Ishikawa (cell line): ENCODE results near the gene PRPF8.

Source experiments
- CEBPB ChIP-seq: IDR thresholded peaks from 2 replicates; pipeline ENCODE4 v1.6.1; 2012
- CREB1 ChIP-seq: IDR thresholded peaks from 2 replicates; pipeline ENCODE4 v1.6.1; 2012; ENCODE audit warnings: low read depth
- EGR1 ChIP-seq: IDR thresholded peaks from 2 replicates; pipeline ENCODE4 v1.6.1; 2012
- EP300 ChIP-seq: IDR thresholded peaks from 2 replicates; pipeline ENCODE4 v1.6.1; 2012; ENCODE audit warnings: borderline replicate concordance
- FOXM1 ChIP-seq: IDR thresholded peaks from 2 replicates; pipeline ENCODE4 v1.6.1; 2012; ENCODE audit warnings: low read depth, borderline replicate concordance
- NFIC ChIP-seq: IDR thresholded peaks from 2 replicates; pipeline ENCODE4 v1.6.1; 2012
- RAD21 ChIP-seq: IDR thresholded peaks from 2 replicates; pipeline ENCODE4 v1.6.1; 2012; ENCODE audit warnings: low read depth
- TAF1 ChIP-seq: IDR thresholded peaks from 2 replicates; pipeline ENCODE4 v1.6.1; 2012; ENCODE audit warnings: low read depth, mild to moderate bottlenecking
- TCF12 ChIP-seq: IDR thresholded peaks from 2 replicates; pipeline ENCODE4 v1.6.1; 2012; ENCODE audit warnings: low read depth
- TEAD4 ChIP-seq: IDR thresholded peaks from 2 replicates; pipeline ENCODE4 v1.6.1; 2012
- USF1 ChIP-seq: IDR thresholded peaks from 2 replicates; pipeline ENCODE4 v1.6.1; 2012
- YY1 ChIP-seq: IDR thresholded peaks from 2 replicates; pipeline ENCODE4 v1.6.1; 2012; ENCODE audit warnings: low read depth
- ZBTB7A ChIP-seq: IDR thresholded peaks from 2 replicates; pipeline ENCODE4 v1.6.1; 2012; ENCODE audit warnings: low read depth
- TF ChIP-seq, protein P1 (sequence below): IDR thresholded peaks from 2 replicates; pipeline ENCODE4 v1.6.1; 2012
- TF ChIP-seq, protein P2 (sequence below): IDR thresholded peaks from 2 replicates; pipeline ENCODE4 v1.6.1; 2012; ENCODE audit warnings: low read depth, mild to moderate bottlenecking

PRPF8 gene

DNA sequence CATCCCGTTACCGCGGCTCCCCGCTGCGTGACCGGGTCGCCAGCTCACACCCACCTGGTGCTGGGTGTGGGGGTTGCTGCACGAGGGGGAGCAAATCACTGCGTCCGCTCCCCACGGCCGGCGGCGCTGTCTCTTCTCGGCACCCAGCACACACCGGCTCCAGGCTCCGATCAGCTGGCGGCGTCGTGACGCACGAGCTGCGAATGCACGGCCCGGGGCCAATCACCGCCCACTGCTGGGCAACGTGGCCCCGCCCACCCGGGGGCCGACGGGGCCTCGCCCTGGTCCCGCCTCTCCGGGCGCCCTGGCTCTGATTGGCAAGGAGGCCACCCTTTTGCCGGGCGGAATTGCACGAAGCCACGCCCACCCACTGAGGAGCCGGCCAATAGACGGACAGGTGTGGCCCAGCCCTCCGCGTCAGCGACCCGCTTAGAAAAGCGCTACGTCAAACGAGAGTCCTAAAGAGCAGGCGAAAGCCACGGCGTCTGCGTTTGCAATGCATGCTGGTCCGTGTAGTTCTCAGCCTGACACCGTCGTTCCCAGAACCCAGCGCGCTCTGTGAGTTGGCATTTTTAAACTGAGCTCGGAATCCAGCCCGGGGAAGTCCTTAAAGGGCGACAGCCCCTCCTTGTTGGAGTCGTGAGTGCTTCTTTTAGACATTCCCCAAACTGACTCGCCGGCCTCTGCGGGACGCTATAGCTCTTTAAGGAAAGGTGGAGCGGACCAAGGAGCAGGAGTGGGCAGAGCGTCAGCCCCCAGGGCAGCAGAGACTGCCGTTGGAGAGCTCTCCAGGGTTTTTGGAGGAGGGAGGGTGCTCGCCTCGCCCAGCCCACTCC lies 31.6 kb upstream of the PRPF8 start:
- TF ChIP-seq EGR1 (0 out of 2 replicates have a peak, but pooled peaks have one; percentile 20), EP300 (no peak), USF1 (peak; percentile 76), CREB1 (peak; percentile 93), TAF1 (peak; percentile 92), NFIC (no peak), ZBTB7A (no peak), FOXM1 (peak; percentile 34; the same call in 1 of the 2 replicates), TEAD4 (peak; percentile 66), RAD21 (no peak), CEBPB (no peak), TCF12 (peak; percentile 52; the same call in 1 of the 2 replicates), YY1 (0 out of 2 replicates have a peak, but pooled peaks have one; percentile 22)
- TF ChIP-seq, protein P1, sequence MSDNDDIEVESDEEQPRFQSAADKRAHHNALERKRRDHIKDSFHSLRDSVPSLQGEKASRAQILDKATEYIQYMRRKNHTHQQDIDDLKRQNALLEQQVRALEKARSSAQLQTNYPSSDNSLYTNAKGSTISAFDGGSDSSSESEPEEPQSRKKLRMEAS, result peak; percentile 76
- TF ChIP-seq, protein P2, sequence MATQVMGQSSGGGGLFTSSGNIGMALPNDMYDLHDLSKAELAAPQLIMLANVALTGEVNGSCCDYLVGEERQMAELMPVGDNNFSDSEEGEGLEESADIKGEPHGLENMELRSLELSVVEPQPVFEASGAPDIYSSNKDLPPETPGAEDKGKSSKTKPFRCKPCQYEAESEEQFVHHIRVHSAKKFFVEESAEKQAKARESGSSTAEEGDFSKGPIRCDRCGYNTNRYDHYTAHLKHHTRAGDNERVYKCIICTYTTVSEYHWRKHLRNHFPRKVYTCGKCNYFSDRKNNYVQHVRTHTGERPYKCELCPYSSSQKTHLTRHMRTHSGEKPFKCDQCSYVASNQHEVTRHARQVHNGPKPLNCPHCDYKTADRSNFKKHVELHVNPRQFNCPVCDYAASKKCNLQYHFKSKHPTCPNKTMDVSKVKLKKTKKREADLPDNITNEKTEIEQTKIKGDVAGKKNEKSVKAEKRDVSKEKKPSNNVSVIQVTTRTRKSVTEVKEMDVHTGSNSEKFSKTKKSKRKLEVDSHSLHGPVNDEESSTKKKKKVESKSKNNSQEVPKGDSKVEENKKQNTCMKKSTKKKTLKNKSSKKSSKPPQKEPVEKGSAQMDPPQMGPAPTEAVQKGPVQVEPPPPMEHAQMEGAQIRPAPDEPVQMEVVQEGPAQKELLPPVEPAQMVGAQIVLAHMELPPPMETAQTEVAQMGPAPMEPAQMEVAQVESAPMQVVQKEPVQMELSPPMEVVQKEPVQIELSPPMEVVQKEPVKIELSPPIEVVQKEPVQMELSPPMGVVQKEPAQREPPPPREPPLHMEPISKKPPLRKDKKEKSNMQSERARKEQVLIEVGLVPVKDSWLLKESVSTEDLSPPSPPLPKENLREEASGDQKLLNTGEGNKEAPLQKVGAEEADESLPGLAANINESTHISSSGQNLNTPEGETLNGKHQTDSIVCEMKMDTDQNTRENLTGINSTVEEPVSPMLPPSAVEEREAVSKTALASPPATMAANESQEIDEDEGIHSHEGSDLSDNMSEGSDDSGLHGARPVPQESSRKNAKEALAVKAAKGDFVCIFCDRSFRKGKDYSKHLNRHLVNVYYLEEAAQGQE, result no peak

DNA sequence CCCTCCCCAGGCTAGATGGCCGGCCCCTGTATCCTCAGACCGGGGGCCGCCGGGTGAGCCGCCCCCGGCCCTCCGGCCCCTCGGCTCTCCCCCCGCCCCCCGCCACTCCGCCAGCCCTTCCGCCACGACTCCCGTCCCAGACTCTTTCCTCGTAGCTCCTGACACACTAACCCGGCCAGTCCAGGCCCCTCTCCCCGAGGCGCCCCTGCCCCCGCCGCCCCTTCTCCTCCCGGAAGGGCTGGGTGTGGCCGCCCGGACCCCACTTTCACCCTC lies 31.1 kb upstream of the PRPF8 start:
- TF ChIP-seq TCF12 (no peak), EP300 (no peak), USF1 (no peak), NFIC (no peak), CEBPB (no peak), FOXM1 (no peak), TAF1 (no peak), CREB1 (no peak), TEAD4 (no peak), EGR1 (no peak)

DNA sequence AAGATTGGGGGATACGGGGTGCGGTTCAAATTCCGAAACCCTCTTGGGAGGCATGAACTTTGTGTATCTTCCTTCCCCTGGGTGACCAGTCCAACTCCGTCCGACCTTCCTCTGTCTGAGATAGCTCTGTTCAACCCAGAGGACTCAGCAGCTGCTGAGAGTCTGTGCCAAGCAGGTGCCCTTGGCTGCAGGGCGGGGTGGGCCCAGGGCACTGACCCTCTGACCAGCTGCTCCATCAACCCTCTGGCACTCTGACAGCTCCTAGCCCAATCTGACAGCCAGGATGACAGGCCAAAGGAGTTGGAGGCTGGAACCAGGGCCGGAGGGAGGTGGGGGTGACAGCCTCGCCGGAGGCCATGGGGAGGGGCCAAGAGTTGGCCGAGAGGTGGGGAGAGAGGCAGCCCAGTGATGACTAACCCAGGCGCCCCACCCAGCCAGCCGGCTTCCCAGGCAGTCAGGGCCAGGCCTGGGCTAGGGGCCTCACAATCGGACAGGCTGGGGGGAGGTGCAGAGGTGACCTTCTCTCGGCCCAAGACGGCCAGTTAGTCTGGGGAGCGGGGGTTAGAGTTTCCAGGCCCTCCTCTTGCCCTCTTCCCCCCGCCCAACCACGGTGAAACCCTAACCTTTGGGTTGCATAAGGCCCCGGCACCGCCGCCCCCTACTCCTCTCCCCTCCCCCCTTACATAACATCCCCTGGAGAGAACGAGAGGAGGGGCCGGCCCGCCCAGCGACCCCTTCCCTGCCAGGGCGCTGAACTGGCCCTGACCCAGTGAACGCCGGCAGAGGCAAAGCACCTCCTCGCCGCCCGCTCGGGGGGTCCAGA lies 30.5 kb upstream of the PRPF8 start:
- TF ChIP-seq RAD21 (no peak), NFIC (peak; percentile 72), EP300 (peak; percentile 52; the same call in 1 of the 2 replicates), USF1 (peak; percentile 2; the same call in 1 of the 2 replicates), TAF1 (0 out of 2 replicates have a peak, but pooled peaks have one; percentile 21), TCF12 (peak; percentile 0)
- TF ChIP-seq, protein P1, result peak; percentile 7
- TF ChIP-seq, protein P2, result no peak

- TF ChIP-seq YY1, result peak; percentile 13; the same call in 1 of the 2 replicates
- no peak for TF ChIP-seq USF1
- peak; percentile 79 for TF ChIP-seq NFIC
- TF ChIP-seq TEAD4, result peak; percentile 100
- no peak for TF ChIP-seq CREB1
- no peak for TF ChIP-seq CEBPB
- TF ChIP-seq, protein P2, result no peak
- peak; percentile 48; the same call in 1 of the 2 replicates for TF ChIP-seq ZBTB7A
- peak; percentile 88 for TF ChIP-seq TCF12
- TF ChIP-seq FOXM1, result no peak
- TF ChIP-seq RAD21, result no peak
- peak; percentile 76 for TF ChIP-seq EP300
- TF ChIP-seq EGR1, result no peak
- no peak for TF ChIP-seq TAF1
- TF ChIP-seq, protein P1, result peak; percentile 69
These were observed 29.8 kb upstream of the PRPF8 start for GRCh38 chr17:1714427-1714979.
